GM18511 (cell line): ENCODE measurements around the gene CDK14.
"Not testable (repeated sequence)": the region's sequence is repeated elsewhere in the genome, so short reads cannot be mapped to it uniquely, and the experiment has no call there.

Experiments used
- ATAC-seq: cut with Tn5 transposase; IDR thresholded peaks from one replicate; pipeline ENCODE4 v1.9.1; 2021; ENCODE audit warnings: mild to moderate bottlenecking, moderate library complexity; ENCODE audit not compliant: unreplicated experiment

The CDK14 gene

GRCh38 chr7:90629297-90629918 lies 33.3 kb downstream of the CDK14 start:
- ATAC-seq = peak; percentile 85

- no peak for ATAC-seq
Measured at GRCh38 chr7:90631502-90631901, 35.4 kb downstream of the CDK14 start.

GRCh38 chr7:90639683-90640082 lies 43.6 kb downstream of the CDK14 start:
- not testable (repeated sequence) for ATAC-seq

GRCh38 chr7:90642978-90643377 lies 46.9 kb downstream of the CDK14 start:
- ATAC-seq = no peak

GRCh38 chr7:90645784-90646183 lies 49.7 kb downstream of the CDK14 start:
- ATAC-seq = no peak

- ATAC-seq = no peak
Measured at GRCh38 chr7:90648107-90648506, 52.0 kb downstream of the CDK14 start.

- no peak for ATAC-seq
Measured at GRCh38 chr7:90648834-90649233, 52.7 kb downstream of the CDK14 start.

GRCh38 chr7:90654718-90655427 lies 58.8 kb downstream of the CDK14 start:
- no peak for ATAC-seq

- peak; percentile 69 for ATAC-seq
Measured at GRCh38 chr7:90655566-90655965, 59.4 kb downstream of the CDK14 start.

GRCh38 chr7:90657481-90657880 lies 61.4 kb downstream of the CDK14 start:
- no peak for ATAC-seq

- ATAC-seq = no peak
Measured at GRCh38 chr7:90660100-90660499, 64.0 kb downstream of the CDK14 start.

GRCh38 chr7:90660819-90661218 lies 64.7 kb downstream of the CDK14 start:
- ATAC-seq = no peak

GRCh38 chr7:90661290-90662151 lies 65.4 kb downstream of the CDK14 start:
- ATAC-seq = no peak

GRCh38 chr7:90663176-90663575 lies 67.1 kb downstream of the CDK14 start:
- ATAC-seq = no peak

GRCh38 chr7:90666186-90666585 lies 70.1 kb downstream of the CDK14 start:
- no peak for ATAC-seq

- ATAC-seq = no peak
Measured at GRCh38 chr7:90668992-90669391, 72.9 kb downstream of the CDK14 start.

GRCh38 chr7:90669492-90669891 lies 73.4 kb downstream of the CDK14 start:
- ATAC-seq = no peak

- ATAC-seq = no peak
Measured at GRCh38 chr7:90671571-90671970, 75.5 kb downstream of the CDK14 start.

GRCh38 chr7:90672210-90672609 lies 76.1 kb downstream of the CDK14 start:
- ATAC-seq = no peak

GRCh38 chr7:90674625-90675024 lies 78.5 kb downstream of the CDK14 start:
- ATAC-seq = no peak

- no peak for ATAC-seq
Measured at GRCh38 chr7:90675982-90676381, 79.9 kb downstream of the CDK14 start.
